Posterior vena cava (tissue), 2 donors: ENCODE data around the gene MTUS2. TPM values are rescaled to one million over a fixed set of nuclear protein-coding genes. Genes with fewer than 3 reads are reported as not detected.

Experiments used
- DNase-seq: peaks from one replicate; pipeline ENCODE4 v3.0.0-alpha.2; 2020; ENCODE audit warnings: low spot score
- intact Hi-C, 2 donors: fragments of 100-400 bp; cut with DNase I; formaldehyde crosslinking; loops; one replicate each; pipeline versions ENCODE4 v1.14.1 to v1.14.2; 2022 to 2023
- total RNA-seq, 2 donors: library from RNA; stranded (reverse); fragmentation: NEBNext Ultra II Directional; extraction: Animal tissue kit (Norgen Biotek cat#: 25700); gene quantifications; one replicate each; pipeline ENCODE4 v1.2.1, GENCODE V29; 2021
- donor health status: DM: yes; HTN: yes; CAD: no.
- donor health status: DM: yes; HTN: yes; CAD: no.

Gene MTUS2
- total RNA-seq, 2 donors from 2014 or later = 0.69 to 0.71 TPM

DNA sequence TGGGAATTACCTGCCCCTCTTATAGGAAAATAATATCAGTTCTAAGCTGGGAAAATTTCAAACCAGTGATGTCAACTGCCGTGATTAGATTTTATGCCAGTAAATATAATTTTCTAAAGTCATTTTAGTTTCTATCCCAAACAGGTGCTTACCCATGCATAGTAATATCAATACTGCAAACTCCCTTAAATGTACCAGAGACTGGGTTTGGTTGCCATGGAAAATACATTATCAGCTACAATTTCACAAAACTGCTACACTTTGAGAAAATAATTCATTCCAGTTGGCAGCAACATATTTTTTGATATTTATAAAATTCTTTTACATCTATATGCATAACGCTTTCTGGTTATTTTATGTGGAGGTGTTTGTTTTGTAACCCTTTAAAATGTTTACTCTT, 631.8 kb downstream of the MTUS2 start:
- no peak for DNase-seq
- intact Hi-C loops = no loop called here

DNA sequence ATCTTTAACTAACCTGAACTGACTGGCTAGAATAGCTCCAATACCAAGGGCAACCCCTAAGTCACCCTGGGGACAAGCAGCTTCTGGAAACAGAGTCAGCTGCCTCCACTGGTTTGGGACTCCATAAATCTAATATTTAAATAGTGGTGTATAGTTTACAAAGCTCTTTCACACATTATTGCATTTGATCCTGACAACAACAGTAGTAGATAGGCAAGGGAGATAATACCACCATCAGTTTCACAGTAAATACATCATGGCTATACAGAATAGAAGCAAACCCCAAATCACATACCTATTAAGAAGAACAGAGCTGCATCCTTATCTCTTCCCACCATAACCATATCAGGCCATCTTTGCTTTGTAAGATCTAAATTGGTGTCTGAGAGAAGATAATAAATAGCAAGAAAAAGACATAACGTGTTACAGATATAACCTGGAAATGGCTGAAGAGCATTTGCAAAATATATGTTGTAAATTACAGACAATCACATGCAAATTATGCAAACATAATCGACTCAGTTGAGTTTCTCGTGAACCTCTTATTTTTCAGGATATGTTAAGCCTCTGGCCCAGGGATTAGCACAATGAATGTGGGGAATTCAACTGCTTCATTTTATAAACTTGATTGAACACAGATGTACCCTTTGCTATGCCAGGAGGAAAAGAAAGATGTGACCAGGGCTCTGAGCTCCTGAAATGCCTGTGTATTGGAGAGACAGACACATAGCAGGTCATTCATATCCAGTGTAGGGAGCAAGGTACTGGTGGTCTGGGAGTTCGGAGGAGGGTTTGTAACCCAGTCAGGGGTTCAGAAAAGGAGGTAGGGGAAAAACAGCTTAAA, 632.9 kb downstream of the MTUS2 start:
- intact Hi-C loops = no loop called here
- DNase-seq = no peak

DNA sequence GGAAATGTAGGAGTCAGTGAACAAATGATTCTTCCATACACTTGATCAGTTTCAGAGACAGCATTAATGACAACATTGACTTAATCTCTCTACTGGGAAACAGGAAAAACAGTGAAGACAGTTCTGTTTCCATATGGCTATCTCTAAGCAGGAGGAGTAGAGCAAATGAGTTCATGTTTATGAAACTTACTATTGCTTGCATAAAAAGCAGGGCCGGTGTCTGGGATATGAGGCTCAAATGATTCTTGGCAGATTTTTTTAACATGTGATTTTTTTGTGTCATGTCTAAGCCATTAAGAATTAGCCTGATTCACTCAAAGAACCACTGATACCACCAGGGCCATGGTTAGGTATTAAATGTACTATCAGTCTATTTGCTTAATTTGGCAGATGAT, 633.5 kb downstream of the MTUS2 start:
- intact Hi-C loops = no loop called here
- no peak for DNase-seq

DNA sequence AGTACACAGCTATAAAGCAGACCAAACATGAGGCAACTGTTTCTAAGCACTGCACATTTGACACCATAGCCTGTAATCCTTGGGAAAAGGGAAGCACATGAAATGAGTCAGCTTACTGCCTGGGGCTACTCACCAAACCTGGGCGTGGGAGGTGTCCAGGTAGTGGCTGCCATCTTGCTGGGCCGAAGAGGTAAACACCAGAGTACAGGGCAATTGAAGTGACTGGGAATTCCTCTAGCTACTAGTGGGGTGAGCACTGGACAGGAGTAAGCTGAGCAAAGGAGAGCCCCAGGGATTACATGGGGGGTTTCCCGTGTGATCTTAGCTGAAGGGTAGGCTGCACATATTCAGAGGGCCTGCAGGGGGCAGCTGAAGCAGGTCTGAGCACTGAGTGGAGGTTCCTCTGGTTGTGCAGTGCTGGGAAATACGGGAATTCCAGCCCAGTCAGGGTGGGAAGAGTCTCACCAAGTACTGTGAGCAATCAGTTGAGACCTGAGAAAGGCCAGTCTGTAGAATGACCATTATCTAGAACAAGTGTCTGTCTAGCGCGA, 634.9 kb downstream of the MTUS2 start:
- no peak for DNase-seq
- intact Hi-C loops = no loop called here

DNA sequence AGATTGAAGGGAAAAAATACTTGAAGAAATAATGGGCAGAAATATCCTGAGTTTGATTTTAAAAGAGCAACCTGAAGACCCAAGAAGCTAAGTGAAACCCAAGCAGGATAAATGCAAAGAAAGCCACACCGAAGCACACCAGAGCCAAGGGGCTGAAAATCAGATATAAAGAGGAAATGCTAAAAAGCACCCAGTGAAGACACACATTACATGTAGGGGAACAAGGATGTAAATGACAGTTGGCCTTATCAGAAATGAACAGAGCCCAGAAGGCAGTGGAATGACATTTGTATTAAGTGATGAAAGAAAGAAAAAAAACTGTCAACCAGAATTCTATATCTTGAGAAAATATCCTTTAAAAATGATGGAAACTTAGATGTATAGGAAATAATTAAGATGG, 636.3 kb downstream of the MTUS2 start:
- no peak for DNase-seq
- intact Hi-C loops = no loop called here

DNA sequence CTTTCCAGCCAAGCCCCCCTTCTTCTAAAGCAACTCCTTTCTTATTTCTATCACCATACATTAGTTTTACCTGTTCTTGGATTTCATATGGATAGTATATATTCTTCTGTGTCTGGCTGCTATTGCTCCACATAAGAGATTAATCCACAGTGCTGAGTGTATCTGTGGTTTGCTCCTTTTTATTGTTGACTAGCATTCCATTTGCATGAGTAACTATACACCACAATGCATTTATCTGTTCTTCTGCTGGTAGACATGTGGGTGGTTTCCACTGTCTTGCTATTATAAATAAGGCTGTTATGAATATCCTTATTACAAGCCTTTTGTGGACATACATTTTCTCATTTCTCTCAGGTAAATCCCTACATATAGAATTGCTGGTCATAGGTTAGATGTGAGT, 637.2 kb downstream of the MTUS2 start:
- intact Hi-C loops = no loop called here
- no peak for DNase-seq

DNA sequence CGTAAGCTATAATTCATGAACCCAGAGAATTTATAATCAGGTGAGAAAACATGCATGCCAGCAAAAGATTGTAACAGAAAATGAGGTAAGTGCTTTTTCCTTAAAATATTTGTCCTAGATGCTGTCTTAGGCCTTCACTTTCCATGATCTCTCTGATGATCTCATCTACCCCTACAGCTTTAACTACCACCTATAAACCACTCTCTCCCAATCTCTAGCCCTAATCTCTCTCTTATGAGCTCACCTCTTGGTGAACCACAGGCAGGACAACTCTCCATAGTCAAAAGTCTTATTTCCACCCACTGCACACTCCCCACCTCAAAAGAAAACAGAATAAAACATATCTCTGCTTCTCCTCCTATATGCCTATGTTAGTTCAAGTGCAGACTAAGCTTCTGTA, 638.3 kb downstream of the MTUS2 start:
- no peak for DNase-seq
- intact Hi-C loops = no loop called here

DNA sequence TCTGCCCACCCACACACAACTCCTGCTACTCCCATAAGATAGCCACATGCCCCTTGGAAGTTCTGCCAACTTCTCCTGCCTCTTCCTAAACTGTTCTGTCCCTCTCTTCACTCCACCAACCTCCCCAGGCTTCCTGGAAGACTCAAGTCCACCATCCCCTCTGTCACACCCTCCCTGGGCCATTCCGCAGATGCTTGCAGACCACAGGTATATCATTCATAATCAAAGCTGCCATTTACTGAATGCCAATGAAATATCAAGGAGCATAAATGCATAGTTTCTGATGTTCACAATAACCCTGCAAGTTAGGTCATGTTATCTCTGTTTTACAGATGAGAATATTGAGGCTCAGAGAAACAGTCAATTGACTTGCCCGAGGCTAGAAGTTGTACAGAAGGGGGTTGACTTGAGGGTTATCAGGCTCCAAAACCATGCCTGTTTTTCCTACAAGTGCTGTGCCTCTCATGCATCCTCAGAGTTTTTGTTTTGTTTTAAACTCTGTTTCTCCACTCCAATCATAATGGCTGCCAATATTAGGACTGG, 639.7 kb downstream of the MTUS2 start:
- intact Hi-C loops = no loop called here

DNA sequence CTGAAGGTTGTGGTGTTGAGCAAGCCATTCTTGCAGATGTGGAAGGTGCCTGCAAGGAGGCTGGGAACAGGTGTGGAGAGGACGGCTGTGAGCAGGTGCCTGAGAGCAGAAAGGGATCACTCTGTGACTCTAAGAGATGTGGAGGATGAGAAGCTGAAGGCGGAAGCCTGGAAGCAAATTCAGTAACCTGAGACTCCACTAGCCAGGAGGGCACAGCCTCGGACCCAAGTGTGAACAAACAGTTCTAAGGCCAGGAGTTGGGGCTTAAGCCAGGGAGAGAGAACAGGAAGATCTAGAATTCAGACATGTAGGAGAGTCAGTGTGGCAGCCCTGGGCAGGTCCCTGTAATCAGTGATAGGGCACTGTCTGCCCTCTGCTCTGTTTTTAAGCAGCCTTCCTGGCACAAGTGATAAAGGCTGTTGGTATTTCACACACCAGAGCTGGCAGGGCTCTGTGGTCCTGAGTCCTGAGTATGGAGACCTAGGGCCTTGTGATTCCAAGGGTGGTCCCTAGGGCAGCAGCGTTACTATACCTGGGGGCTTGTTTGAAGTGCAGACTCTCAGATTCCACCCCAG, 644.1 kb downstream of the MTUS2 start:
- DNase-seq = no peak
- intact Hi-C loops = no loop called here

More for the DNA sequence above, 639.7 kb downstream of the MTUS2 start:
- DNase-seq = no peak

DNA sequence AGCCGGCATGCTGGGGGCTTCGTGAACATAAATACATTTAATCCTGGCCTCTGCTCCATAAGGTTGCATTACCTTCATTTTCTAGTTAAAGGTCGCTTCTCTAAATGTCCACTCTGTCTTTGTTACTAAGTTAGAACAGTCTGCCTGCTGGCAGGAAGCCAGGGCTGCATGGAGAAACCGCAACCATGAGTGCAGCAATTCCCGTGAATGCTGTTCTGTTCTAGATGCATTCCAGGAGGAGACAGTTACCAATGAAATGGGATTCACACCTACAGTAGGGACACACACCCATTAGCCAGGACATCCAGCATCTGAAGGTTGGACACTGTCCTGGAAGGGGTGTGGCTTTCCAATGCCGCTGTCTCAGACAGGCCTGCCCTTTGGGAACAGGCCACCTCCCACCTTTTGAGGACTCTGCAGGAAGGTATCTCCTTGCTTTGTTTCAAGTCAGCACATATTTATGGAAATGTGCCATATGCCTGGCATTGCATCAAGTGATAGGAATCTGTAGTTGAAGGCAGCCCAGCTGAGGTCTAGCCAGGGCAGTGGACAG, 645.7 kb downstream of the MTUS2 start:
- intact Hi-C loops = no loop called here
- no peak for DNase-seq

DNA sequence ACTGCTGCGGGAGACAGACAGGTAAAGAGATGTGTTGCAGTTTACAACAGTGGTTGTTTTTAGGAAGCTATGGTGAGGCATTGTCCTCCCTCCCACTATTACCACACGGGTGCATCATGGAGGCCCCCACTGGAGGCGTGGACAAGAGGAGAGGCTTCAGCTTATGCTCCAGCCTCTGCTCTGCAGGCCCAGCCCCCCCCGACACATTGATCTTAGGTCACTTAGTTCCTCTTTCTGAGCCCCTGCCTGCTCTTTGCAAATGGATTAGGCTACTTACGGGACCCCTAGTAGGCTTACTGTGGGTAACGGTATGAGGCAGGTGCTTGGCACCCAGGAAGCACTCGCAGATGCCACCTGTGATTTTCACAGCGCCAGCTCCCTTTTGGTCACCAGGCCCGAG, 651.4 kb downstream of the MTUS2 start:
- intact Hi-C loops = no loop called here
- no peak for DNase-seq

DNA sequence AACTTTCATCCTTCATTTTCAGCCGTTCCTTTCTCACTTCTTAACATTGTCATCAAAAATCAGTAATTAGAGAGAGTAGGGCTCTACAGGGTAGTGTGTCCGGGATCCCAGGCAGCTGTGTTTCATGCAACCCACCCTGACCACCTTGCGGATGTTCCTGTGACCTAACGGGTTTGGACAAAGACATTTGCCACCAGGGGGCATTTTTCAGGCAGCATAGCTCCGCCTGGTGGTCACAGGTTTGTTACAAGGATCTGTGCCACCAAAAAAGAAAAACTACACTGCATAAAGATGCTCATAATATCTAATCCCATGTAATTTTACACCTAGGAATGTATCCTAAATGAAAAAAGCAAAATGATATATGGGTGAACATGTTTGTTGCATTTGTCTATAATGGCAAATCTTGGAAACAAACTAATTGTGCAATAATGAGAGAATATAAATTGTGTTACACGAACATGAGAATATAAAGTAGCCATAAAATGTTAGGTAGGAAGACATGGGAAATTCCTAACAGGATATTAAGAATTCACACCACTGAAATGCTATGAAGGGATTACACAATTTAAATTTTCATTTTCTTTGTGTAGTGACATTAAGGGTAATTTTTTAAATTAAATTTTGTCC, 652.3 kb downstream of the MTUS2 start:
- DNase-seq = no peak
- intact Hi-C loops = no loop called here

DNA sequence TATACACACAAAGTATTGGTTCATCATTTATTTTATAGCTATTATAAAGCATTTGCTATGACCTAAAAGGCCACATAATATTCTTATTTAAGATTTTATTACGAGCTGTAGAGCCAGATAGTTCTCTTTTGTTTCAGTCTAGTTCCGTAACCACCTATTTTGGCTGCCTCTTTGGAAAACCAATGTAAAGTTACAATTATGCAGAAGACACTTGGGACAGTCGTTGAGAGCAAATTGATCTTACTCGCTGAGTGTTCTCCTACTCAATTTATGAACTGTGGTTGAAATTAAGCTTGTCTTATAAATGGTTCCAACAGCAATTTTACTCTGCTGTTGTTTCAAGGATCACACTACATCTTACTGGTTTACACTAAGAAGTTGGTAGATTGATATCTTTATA, 653.0 kb downstream of the MTUS2 start:
- DNase-seq = no peak
- intact Hi-C loops = no loop called here

DNA sequence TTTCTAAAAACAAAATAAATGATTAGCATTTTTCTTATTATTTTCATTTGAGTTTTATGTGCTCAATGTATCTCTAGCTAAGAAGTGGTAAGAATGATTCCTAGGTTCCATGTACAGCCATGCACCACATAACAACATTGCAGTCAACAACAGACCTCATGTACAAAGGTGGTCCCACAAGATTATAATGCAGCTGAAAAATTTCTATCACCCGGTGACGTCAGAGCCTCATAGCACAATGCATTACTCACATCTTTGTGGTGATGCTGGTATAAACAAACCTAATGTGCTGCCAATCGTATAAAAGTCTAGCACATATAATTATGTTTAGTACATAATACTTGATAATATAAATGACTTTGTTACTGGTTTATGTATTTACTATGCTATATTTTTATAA, 654.9 kb downstream of the MTUS2 start:
- intact Hi-C loops = no loop called here
- no peak for DNase-seq

DNA sequence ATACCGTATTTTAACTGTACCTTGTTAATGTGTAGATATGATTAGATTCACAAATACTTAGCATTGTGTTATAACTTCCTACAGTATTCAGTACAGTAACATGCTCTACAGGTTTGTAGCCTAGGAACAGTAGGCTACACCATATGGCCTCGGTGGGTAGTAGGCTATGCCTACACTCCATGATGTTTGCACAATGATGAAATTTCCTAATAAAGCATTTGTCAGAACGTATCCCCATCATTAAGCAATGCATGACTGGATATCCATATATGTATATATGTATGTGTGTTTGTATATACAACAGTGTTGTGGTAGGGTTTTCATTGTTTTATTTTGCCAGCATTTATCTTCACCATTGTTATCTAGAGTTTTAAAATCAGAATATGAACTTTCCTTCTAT, 655.9 kb downstream of the MTUS2 start:
- intact Hi-C loops = no loop called here
- DNase-seq = no peak

DNA sequence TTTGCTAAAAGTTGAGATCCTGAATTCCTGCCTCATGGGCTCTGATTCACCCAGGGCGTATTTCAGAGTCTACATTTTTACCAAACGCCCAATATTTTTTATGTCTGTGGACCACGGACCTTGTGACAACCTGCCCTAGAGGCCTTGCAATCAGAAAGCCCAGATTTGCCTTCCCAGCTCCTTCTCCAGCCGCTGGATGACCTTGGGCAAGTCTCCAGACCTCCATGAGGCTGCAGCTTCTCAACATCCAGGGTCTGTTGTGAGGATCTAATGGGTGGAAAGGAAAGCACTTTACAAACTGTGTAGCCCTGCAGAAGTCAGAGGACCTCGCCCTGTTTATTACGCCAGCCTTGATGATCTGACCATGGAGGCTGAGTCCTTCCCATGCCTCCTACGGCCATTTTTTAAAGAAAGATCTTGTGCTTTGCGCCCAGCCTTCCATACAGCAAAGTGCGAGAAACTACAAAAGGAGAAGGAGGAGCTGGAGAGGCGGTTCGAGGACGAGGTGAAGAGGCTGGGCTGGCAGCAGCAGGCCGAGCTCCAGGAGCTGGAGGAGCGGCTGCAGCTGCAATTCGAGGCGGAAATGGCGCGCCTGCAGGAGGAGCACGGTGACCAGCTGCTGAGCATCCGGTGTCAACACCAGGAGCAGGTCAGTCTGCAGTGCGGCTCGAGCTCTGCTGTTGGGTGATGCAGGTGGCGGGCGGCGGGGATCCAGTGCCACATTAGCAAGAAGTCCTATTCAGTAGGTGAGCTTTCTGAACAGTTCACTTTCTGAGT, 659.8 kb downstream of the MTUS2 start:
- intact Hi-C loops = no loop called here
- no peak for DNase-seq

DNA sequence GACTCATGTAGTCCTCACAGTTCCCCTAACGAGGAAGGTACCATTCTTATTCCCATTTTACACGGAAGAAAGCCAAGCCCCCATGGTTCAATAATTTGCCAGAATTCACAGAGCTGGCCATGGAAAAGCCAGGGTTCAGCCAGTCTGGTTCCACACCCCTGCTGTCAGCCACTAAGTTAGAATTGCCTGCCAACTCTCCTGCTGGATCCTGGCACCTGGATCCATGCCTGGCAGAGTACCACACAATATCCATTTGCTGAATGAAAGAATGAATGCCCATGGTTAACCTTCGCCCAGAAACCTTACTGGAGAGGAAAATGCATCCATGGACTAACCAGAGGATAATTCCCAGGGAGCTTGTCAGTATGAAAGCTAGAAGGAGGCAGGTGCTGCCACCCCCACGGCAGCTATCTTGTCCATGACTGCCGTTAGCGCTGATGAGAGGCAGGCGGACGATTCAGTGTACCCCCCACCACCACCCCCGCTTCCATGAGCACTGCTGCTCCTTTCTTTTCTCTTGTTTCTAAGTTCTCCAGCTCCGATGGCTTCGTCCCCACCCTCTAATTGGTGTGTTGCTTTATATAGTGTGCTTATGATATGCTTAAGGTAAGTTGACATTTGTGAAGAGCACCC, 660.9 kb downstream of the MTUS2 start:
- intact Hi-C loops = no loop called here
- no peak for DNase-seq

DNA sequence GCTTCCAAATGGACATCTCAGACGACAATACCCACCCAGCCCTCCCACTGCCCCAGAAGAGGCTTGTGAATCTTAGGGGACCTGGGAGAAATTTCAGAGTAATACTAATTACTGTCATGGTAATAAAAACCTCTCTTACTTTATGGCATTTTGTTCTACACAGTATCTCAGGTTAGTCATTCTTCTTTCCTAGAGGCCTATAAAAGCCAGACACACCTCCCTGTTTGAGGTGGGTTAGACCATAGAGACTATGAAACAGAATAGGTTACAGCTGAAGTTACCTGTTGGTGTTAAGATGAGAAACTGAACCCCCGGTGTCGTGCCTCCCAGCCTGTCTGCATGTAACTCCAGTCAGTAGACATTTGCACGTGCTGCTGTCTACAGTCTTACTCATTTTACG, 661.5 kb downstream of the MTUS2 start:
- intact Hi-C loops = no loop called here
- no peak for DNase-seq

DNA sequence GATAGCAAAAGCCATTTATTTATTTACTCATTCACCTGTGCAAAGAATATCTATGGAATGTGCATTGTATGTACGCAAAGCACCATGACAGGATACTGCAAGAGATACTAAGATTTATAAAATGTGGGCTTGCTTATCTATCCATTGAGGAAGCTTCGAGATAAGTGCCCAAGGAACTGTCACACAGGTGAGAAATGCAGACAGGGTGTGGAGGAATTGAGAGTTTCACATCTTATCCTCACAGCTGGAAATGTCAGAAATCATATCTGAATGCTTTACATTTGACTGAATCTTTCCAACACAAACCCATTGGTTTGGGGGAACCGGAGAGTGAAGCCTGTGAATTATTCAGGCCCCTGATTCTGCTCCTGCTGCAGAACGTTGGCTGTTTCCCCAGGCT, 662.4 kb downstream of the MTUS2 start:
- intact Hi-C loops = no loop called here
- no peak for DNase-seq
